Breast epithelium (tissue), 4 donors: ENCODE data around the gene RBBP6. TPM values are rescaled to one million over a fixed set of nuclear protein-coding genes. Genes with fewer than 3 reads are reported as not detected.
A peak's percentile ranks its signal among the peaks of the same experiment; 100 is the strongest.

ENCODE experiments used
- DNase-seq, 2 donors: peaks; one replicate each; pipeline ENCODE4 v3.0.0-alpha.2; 2019; ENCODE audit warnings: low spot score in 2 of 2
- H3K27ac ChIP-seq, 2 donors: fragments of 200-600 bp; sonication (generic) in 1 of 2; one replicate each; pipeline ENCODE4 v1.5.1; 2016 to 2019; ENCODE audit warnings: mild to moderate bottlenecking in 1 of 2
- H3K27me3 ChIP-seq, 2 donors: fragments of 200-600 bp; sonication (generic) in 1 of 2; one replicate each; pipeline versions ENCODE4 v1.5.1 to v1.6.0; 2017 to 2019; ENCODE audit warnings: control low read depth in 1 of 2, mild to moderate bottlenecking in 1 of 2
- H3K36me3 ChIP-seq: fragments of 200-600 bp; one replicate; pipeline ENCODE4 v1.5.1; 2019
- H3K4me1 ChIP-seq, 2 donors: fragments of 200-600 bp; sonication (generic); one replicate each; pipeline ENCODE4 v1.5.1; 2016 to 2019; ENCODE audit warnings: control low read depth in 1 of 2
- H3K4me3 ChIP-seq, 3 donors: fragments of 200-600 bp; sonication (generic); 1 replicate in 2 of 3; 2 replicates in 1 of 3; pipeline ENCODE4 v1.5.1; 2016 to 2019; ENCODE audit warnings: mild to moderate bottlenecking in 3 of 3, moderate library complexity in 2 of 3
- H3K9me3 ChIP-seq, 2 donors: fragments of 200-600 bp; sonication (generic) in 1 of 2; one replicate each; pipeline ENCODE4 v1.5.1; 2016 to 2019; ENCODE audit warnings: control low read depth in 1 of 2
- POLR2A ChIP-seq: fragments of 450-650 bp; IDR thresholded peaks from one replicate; pipeline ENCODE4 v1.6.1; 2016; ENCODE audit warnings: antibody characterized with exemption, mild to moderate bottlenecking, moderate library complexity
- POLR2AphosphoS5 ChIP-seq, 3 donors: sonication (generic); formaldehyde crosslinking; IDR thresholded peaks; one replicate each; pipeline ENCODE4 v1.6.1; 2017; ENCODE audit warnings: antibody characterized with exemption in 3 of 3
- intact Hi-C: fragments of 100-400 bp; cut with DNase I; formaldehyde crosslinking; loops from one replicate; pipeline ENCODE4 v1.15.1; 2023; ENCODE audit warnings: low total_unique reads
- total RNA-seq, 3 donors: library from RNA; depleted of rRNA; stranded (reverse); fragments of >200 nt; gene quantifications; one replicate each; pipeline ENCODE4 v1.1.0, GENCODE V29; 2016
- TF ChIP-seq, protein P1 (sequence below), 3 donors: fragments of 450-650 bp; IDR thresholded peaks; one replicate each; pipeline ENCODE4 v1.5.1; 2016 to 2017; ENCODE audit warnings: antibody characterized with exemption in 3 of 3, mild to moderate bottlenecking in 3 of 3, moderate library complexity in 3 of 3

The RBBP6 gene
- total RNA-seq, 3 donors from 2014 or later = 54.7 to 90.7 (median 67.8) TPM

- no peak for DNase-seq
- H3K4me1 ChIP-seq = no peaks in the 10 kb centered on the region
- H3K9me3 ChIP-seq = no peaks in the 10 kb centered on the region
- H3K27ac ChIP-seq = peak overlapping the region; percentile 97 to 100
- intact Hi-C loops = no loop called here
- TF ChIP-seq POLR2AphosphoS5 (IDR thresholded peaks at IDR 0.05) (no peak), POLR2A (no peak)
- TF ChIP-seq, protein P1, sequence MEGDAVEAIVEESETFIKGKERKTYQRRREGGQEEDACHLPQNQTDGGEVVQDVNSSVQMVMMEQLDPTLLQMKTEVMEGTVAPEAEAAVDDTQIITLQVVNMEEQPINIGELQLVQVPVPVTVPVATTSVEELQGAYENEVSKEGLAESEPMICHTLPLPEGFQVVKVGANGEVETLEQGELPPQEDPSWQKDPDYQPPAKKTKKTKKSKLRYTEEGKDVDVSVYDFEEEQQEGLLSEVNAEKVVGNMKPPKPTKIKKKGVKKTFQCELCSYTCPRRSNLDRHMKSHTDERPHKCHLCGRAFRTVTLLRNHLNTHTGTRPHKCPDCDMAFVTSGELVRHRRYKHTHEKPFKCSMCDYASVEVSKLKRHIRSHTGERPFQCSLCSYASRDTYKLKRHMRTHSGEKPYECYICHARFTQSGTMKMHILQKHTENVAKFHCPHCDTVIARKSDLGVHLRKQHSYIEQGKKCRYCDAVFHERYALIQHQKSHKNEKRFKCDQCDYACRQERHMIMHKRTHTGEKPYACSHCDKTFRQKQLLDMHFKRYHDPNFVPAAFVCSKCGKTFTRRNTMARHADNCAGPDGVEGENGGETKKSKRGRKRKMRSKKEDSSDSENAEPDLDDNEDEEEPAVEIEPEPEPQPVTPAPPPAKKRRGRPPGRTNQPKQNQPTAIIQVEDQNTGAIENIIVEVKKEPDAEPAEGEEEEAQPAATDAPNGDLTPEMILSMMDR (IDR thresholded peaks at IDR 0.05) = no peak
- no peaks in the 10 kb centered on the region for H3K27me3 ChIP-seq
- peak overlapping the region; percentile 80 to 99 (median 89) for H3K4me3 ChIP-seq
- no peaks in the 10 kb centered on the region for H3K36me3 ChIP-seq
These were observed 541 bp upstream of the RBBP6 start for GRCh38 chr16:24538756-24539294.

- peak overlapping the region; percentile 97 to 100 for H3K27ac ChIP-seq
- H3K4me3 ChIP-seq = peak overlapping the region; percentile 80 to 99 (median 89)
- intact Hi-C loops = no loop called here
- H3K4me1 ChIP-seq = no peaks in the 10 kb centered on the region
- no peaks in the 10 kb centered on the region for H3K9me3 ChIP-seq
- no peaks in the 10 kb centered on the region for H3K27me3 ChIP-seq
- TF ChIP-seq, protein P1 (IDR thresholded peaks at IDR 0.05) = no peak
- no peak for TF ChIP-seq POLR2AphosphoS5 (IDR thresholded peaks at IDR 0.05)
- no peak for TF ChIP-seq POLR2A
- peak; percentile 43 to 62 for DNase-seq
- no peaks in the 10 kb centered on the region for H3K36me3 ChIP-seq
These were observed 660 bp downstream of the RBBP6 start for GRCh38 chr16:24539850-24540601.

GRCh38 chr16:24540602-24541210 lies 1.3 kb downstream of the RBBP6 start:
- H3K36me3 ChIP-seq = no peaks in the 10 kb centered on the region
- no peaks in the 10 kb centered on the region for H3K4me1 ChIP-seq
- DNase-seq = no peak
- H3K27me3 ChIP-seq = no peaks in the 10 kb centered on the region
- H3K27ac ChIP-seq = peak overlapping the region; percentile 97 to 100
- peak overlapping the region; percentile 80 to 99 (median 89) for H3K4me3 ChIP-seq
- H3K9me3 ChIP-seq = no peaks in the 10 kb centered on the region
- TF ChIP-seq POLR2AphosphoS5 (IDR thresholded peaks at IDR 0.05) (no peak), POLR2A (no peak)
- TF ChIP-seq, protein P1 (IDR thresholded peaks at IDR 0.05) = no peak
- intact Hi-C loops = no loop called here

DNA sequence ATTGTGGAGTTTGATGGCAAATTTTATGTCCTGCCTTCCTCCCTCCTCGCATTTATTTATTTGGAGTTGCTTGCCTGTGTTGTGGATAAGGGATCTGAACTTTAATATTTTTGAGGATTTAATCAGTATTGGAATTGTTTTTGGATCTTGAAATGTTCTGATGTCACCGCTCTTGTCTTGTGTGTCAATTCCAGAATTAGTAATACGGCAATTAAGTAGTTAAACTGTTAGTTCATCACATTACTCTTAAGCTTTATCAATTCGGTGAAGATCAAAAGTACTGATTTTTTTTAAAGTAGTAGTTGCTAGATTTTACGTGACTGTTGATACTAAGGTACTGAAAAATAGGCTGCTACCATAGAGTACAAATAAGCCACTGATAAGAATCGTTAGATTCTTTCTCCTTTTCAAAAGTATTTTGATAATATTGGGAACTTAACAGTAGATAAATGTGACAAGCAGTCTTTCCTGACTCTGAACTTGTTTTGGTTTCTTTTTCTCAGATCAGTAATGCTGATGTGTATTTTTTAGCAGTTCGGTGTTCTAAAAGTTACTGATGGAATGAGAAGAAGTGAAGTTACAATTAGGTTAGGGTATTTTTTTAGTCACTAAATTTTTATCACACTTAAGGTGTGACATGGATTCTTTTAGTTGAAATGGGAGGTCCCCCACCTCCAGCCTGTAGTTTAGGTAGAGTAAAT lies 2.0 kb downstream of the RBBP6 start:
- intact Hi-C loops = no loop called here
- H3K4me1 ChIP-seq = no peaks in the 10 kb centered on the region

More for the DNA sequence above, 2.0 kb downstream of the RBBP6 start:
- H3K36me3 ChIP-seq = no peaks in the 10 kb centered on the region
- no peaks in the 10 kb centered on the region for H3K9me3 ChIP-seq
- peak overlapping the region in 1 of 2 donors; percentile 100 for H3K27ac ChIP-seq
- peak overlapping the region; percentile 80 to 99 (median 89) for H3K4me3 ChIP-seq
- no peaks in the 10 kb centered on the region for H3K27me3 ChIP-seq
- TF ChIP-seq, protein P1 (IDR thresholded peaks at IDR 0.05) = no peak
- TF ChIP-seq POLR2A (no peak), POLR2AphosphoS5 (IDR thresholded peaks at IDR 0.05) (no peak)
- no peak for DNase-seq
